LNCaP clone FGC (cell line): ENCODE measurements around the gene LRFN2.

ENCODE experiments used
- DNase-seq: peaks from one replicate; pipeline ENCODE4 v3.0.0-alpha.2; 2011; ENCODE audit warnings: low read depth
- H3K4me3 ChIP-seq: 2 replicates; pipeline ENCODE4 v1.5.1; 2011; ENCODE audit warnings: mild to moderate bottlenecking, low read depth, low read length, control low read depth
- CTCF ChIP-seq: IDR thresholded peaks from 2 replicates; pipeline ENCODE4 v1.5.1; 2012; ENCODE audit warnings: mild to moderate bottlenecking; ENCODE audit not compliant: control insufficient read depth, insufficient read depth; ENCODE audit errors: extremely low read depth

The LRFN2 gene

GRCh38 chr6:40392589-40392988 is 194.6 kb downstream of the LRFN2 start:
- TF ChIP-seq CTCF: no peak
- H3K4me3 ChIP-seq: no peak overlapping the region
- no peak for DNase-seq

- no peak for DNase-seq
- TF ChIP-seq CTCF: no peak
- H3K4me3 ChIP-seq: no peak overlapping the region
Observed at GRCh38 chr6:40391851-40392517, 195.2 kb downstream of the LRFN2 start.

GRCh38 chr6:40391086-40391485 is 196.1 kb downstream of the LRFN2 start:
- DNase-seq: no peak
- no peak overlapping the region for H3K4me3 ChIP-seq
- no peak for TF ChIP-seq CTCF

- no peak overlapping the region for H3K4me3 ChIP-seq
- no peak for TF ChIP-seq CTCF
Observed at GRCh38 chr6:40390144-40390800, 196.9 kb downstream of the LRFN2 start.

GRCh38 chr6:40389254-40389653 is 197.9 kb downstream of the LRFN2 start:
- no peak overlapping the region for H3K4me3 ChIP-seq
- TF ChIP-seq CTCF: no peak
- no peak for DNase-seq

More at GRCh38 chr6:40390144-40390800, 196.9 kb downstream of the LRFN2 start:
- DNase-seq: no peak

GRCh38 chr6:40387871-40388264 is 199.3 kb downstream of the LRFN2 start:
- no peak for TF ChIP-seq CTCF
- no peak for DNase-seq

More at GRCh38 chr6:40387871-40388264, 199.3 kb downstream of the LRFN2 start:
- H3K4me3 ChIP-seq: no peak overlapping the region
